Inflammatory macrophage treated with lipopolysaccharide for 4 hours (primary cell): ENCODE data around the gene CUZD1.

Experiments used
- DNase-seq: peaks from one replicate; pipeline ENCODE4 v3.0.0-alpha.2; 2020

CUZD1 gene

DNA sequence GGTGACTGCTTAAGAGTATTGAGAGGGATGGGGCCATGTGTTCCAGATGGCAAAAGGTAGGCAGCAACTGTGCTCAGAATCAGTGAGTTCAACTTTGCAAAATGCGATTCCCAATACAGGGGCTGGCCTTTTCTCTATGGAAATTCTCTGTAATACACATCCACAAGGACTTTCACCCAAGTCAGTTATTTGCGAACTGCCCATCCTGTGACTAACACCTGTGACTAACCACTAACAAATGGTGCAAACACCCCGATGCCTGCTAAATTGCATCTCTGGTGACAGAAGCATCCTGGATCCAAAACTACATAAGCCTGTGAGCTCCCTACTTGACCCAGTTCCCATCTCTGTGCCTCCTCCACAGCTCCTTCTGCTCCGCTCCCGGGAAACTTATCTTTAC lies 9.0 kb upstream of the CUZD1 start:
- no peak for DNase-seq

DNA sequence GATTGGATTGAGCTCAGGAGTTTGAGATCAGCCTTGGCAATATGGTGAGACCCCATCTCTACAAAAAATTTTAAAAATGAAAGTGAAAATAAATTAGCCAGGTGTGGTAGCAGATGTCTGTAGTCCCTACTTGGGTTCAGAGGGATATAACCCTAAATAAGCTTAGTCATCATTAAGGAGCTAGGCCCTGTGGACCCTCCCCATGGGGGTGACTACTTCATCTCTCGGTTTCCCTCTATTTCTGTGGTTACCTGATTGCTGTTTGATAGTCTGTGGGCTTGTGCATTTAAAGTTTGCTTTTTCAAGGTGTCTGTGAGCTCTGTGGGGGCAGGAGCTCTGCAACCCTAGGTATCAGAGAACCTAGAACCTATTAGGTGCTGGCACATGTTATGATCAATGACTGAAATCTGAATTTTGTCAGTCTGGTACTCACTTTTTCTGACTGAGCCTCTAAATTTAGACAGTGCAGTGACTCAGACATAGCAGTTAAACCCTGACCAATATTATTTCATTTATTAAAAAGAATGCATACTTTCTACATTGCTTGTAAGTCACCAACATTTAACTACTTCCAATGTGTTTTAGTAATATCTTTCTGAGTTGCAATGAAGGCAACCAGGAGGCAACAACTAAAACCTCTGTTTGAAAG lies 8.1 kb upstream of the CUZD1 start:
- no peak for DNase-seq

DNA sequence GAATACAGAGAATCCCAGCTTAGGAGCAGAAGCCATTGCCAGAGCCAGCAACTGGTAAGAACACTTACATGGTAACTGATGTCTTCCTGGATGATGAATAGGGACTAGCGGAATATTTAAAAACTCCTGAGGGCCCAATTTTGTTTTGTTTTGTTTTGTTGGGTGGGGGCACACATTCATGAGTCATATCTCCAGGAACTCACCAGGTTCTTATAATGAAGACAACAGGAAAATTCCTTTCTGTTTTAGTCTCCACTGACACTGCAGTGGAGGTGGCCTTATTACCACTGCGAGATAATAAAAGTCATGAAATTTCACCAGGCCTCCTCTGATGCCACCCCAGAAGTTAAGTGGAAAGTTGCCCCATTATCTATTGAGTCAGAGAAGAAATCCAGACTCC lies 6.6 kb upstream of the CUZD1 start:
- DNase-seq = no peak

GRCh38 chr10:122850705-122851640 lies 5.3 kb upstream of the CUZD1 start:
- no peak for DNase-seq

- DNase-seq = no peak
These were observed 4.4 kb upstream of the CUZD1 start for GRCh38 chr10:122849900-122850605.

- DNase-seq = no peak
These were observed 3.4 kb upstream of the CUZD1 start for GRCh38 chr10:122849090-122849489.

DNA sequence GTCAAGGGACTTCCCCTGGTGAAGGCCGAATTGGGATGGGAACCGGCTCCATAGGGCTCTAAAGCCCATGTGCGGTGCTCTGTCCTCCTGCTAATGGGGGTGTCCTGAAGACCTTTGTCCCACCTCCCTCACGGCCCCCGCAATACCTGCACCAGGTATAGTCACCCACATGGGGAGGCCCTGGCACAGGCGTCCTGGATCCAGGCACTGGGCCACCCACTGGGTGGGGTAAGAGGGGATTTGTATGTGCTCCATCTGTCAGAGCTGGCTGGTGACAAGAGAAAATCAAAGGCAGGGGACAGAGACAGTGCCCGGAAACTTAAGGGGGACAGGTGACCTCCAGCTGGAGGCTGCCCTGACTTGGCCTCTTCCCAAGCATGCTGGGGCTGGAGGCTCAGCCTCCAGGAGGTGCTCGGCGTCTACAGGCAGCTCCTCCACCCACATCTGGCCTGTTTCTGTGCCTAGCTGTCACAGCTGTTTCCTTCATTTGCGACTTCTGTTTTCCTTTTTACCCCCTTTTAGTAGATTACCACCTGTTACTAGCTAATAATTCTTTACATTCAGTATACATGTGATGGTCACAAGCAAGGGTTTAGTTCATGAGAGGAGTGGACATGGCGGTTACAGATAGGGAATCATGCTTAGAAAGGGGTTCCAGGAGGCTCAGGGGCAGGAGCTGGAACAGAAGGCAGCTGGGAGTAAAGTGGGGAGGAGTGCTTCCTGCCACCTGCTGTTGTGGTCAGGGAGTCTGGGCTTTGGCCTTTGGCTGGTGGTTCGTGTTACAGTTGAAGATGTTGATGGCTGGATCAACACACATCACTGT lies 2.3 kb upstream of the CUZD1 start:
- DNase-seq = no peak

- no peak for DNase-seq
These were observed 1.5 kb downstream of the CUZD1 start for GRCh38 chr10:122844146-122844545.

DNA sequence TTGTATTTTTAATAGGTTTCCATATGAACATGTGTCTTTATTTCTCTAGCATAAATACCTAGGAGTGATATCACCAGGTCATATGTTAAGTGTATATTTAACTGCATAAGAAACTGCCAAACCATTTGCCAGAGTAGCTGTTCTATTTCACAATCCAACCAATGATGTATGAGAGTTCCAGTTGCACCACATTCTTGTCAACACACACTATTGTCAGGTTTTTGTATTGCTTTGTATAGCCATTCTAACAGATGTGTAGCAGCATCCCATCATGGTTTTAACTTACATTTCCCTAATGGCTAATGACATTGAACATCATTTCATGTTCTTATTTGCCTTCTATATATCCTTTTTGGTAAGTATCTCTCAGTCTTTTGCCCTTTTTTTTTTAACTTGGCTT lies 4.1 kb downstream of the CUZD1 start:
- DNase-seq = no peak

GRCh38 chr10:122839505-122839904 lies 6.2 kb downstream of the CUZD1 start:
- no peak for DNase-seq

- no peak for DNase-seq
These were observed 6.8 kb downstream of the CUZD1 start for GRCh38 chr10:122838880-122839279.

DNA sequence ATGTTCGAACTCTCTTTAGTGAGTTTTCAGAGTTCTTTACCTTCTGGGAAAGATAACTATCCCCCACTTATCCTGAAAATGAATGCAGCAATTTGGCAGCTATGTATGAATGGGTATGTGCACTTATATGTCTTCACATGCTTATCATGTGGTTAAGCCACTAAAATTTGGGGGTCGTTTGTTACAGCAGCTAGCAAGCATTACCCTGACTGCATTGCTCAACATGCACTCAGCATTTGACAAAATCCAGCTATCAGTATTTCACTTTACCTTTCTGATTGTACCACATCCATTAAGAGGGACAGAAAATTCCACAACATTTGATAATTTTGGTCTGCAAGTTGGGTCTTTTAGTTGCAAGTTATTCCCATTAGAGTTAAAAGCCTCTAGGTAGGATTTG lies 9.7 kb downstream of the CUZD1 start:
- no peak for DNase-seq

- no peak for DNase-seq
These were observed 14.7 kb downstream of the CUZD1 start for GRCh38 chr10:122830965-122831353.

GRCh38 chr10:122830273-122830964 lies 15.2 kb downstream of the CUZD1 start:
- DNase-seq = no peak

GRCh38 chr10:122829454-122829853 lies 16.2 kb downstream of the CUZD1 start:
- DNase-seq = no peak

GRCh38 chr10:122828716-122829255 lies 16.9 kb downstream of the CUZD1 start:
- no peak for DNase-seq

DNA sequence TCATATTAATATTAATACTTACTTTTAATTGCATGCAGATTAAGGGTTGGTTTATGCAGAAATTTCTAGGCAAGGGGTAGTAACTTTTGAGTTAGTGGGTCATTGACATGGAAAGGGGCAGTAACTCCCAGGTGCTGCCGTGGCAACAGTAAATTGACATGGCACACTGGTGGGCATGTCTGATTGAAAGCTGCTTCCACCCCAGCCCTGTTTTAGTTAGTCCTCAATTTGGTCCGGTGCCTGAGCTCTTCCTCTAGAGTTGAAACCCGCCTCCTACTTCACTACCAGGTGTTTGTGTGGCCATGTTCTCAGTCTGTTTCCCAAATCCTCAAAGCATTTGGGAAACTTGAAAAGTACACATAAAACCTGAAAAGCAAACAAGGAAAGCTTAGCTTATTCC lies 18.4 kb downstream of the CUZD1 start:
- no peak for DNase-seq

- no peak for DNase-seq
These were observed 22.5 kb downstream of the CUZD1 start for GRCh38 chr10:122822973-122823690.

- DNase-seq = no peak
These were observed 23.8 kb downstream of the CUZD1 start for GRCh38 chr10:122821808-122822207.

GRCh38 chr10:122815458-122815857 lies 30.2 kb downstream of the CUZD1 start:
- DNase-seq = no peak

DNA sequence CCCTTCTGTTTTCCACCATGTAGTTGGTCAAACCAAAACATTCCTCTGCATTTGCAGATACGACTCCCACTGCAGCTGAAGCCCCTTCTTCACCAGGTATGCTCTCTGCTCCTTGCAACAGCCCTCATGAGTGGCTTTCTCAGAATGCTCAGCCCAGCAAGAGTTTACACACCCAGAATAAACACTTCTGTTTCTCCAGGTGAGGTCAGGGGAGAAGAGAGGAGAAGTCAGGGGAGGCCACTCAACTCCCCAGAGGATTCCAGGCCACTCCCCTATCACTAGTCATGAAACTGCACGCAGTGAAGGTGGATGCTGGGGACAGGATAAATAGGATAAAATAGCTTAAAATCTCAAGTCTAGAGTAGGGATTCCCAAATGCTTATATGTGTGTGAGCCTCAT lies 31.2 kb downstream of the CUZD1 start:
- DNase-seq = no peak
